Activated CD8-positive, alpha-beta T cell treated with anti-CD3 and anti-CD28 coated beads, Interleukin-2, amount 10 ng/mL, durations not matched to agents 7 days and 5 days (primary cell): Measurements from ENCODE around the gene TMEM131. TPM values are rescaled to one million over a fixed set of nuclear protein-coding genes. Genes with fewer than 3 reads are reported as not detected.

Experiments
- ATAC-seq: fragments of 150-1000 bp; cut with Tn5 transposase; one replicate; pipeline ENCODE4 v1.10.0; 2021; ENCODE audit warnings: moderate library complexity
- CTCF ChIA-PET: fragments of 350-600 bp; sonication (Branson Sonifier 250); formaldehyde crosslinking; loops from one replicate; lab custom pipeline; 2021; ENCODE audit warnings: antibody characterized with exemption; lab: Charles Lee
- POLR2A ChIA-PET: fragments of 350-600 bp; sonication (Branson Sonifier 250); formaldehyde crosslinking; loops from one replicate; lab custom pipeline; 2021; ENCODE audit warnings: antibody characterized with exemption; lab: Charles Lee
- DNase-seq: peaks from one replicate; pipeline ENCODE4 v3.0.0-alpha.2; 2020
- H3K27ac Mint-ChIP-seq: one replicate; pipeline ENCODE4 v1.8.0; 2021; ENCODE audit warnings: mild to moderate bottlenecking, mixed read lengths
- H3K27me3 Mint-ChIP-seq: one replicate; pipeline ENCODE4 v1.8.0; 2021; ENCODE audit warnings: low read depth, mixed read lengths
- H3K36me3 Mint-ChIP-seq: one replicate; pipeline ENCODE4 v1.8.0; 2021; ENCODE audit warnings: low read depth, mixed read lengths
- H3K4me1 Mint-ChIP-seq: one replicate; pipeline ENCODE4 v1.8.0; 2021; ENCODE audit warnings: low read depth, mixed read lengths
- H3K4me3 Mint-ChIP-seq: one replicate; pipeline ENCODE4 v1.8.0; 2021; ENCODE audit warnings: mild to moderate bottlenecking, mixed read lengths
- H3K9me3 Mint-ChIP-seq: one replicate; pipeline ENCODE4 v1.8.0; 2022; ENCODE audit warnings: mixed read lengths; ENCODE audit not compliant: insufficient read depth
- total RNA-seq, 2 experiments: library from RNA; stranded (reverse); gene quantifications; one replicate each; pipeline ENCODE4 v1.2.3, GENCODE V29; 2021

Gene TMEM131
- total RNA-seq, 2 experiments from 2014 or later, result 35.9 to 40.7 TPM

- Mint-ChIP-seq H3K4me3 (peak overlapping the region; percentile 93), H3K27ac (peak overlapping the region; percentile 98), H3K4me1 (peaks cover 85% of the 10 kb centered on the region), H3K9me3 (no peaks in the 10 kb centered on the region), H3K27me3 (no peaks in the 10 kb centered on the region), H3K36me3 (peaks cover 85% of the 10 kb centered on the region)
- no peak for DNase-seq
- ChIA-PET CTCF (interaction anchor here (0.9 to 15.9 kb wide), 6 partner anchors 10 to 74 kb away, joined by 3 to 265 read pairs (median 12); partner anchors contain the start of genes ACTR1B and COX5B), POLR2A (interaction anchor here (1.2 to 2.7 kb wide), 6 partner anchors 10 to 74 kb away, joined by 3 to 19 read pairs (median 4); partner anchors contain the start of gene COX5B)
- no peak for ATAC-seq
Measured at GRCh38 chr2:97719362-97720155, 276.2 kb downstream of the TMEM131 start.

DNA sequence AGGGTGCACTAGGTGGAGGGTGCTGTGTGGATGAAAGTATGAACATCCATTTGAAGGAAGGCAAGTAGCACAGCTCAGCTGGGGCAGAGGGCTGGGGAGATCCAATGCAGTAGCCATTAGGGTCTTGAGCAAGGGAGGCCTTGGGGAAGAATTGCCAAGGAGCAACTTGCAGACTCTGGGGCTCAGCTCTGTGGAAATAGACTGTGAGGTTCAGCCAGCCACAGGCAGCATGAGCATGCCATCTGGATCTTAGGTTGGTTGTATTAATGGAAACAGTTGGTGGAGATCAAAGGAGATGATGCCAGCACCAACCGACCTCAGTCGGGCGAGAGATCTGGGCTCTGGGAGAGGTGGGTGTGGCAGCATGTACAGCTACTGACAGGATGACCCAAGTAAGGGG, 276.8 kb downstream of the TMEM131 start:
- H3K27ac Mint-ChIP-seq, result peak overlapping the region; percentile 98

DNA sequence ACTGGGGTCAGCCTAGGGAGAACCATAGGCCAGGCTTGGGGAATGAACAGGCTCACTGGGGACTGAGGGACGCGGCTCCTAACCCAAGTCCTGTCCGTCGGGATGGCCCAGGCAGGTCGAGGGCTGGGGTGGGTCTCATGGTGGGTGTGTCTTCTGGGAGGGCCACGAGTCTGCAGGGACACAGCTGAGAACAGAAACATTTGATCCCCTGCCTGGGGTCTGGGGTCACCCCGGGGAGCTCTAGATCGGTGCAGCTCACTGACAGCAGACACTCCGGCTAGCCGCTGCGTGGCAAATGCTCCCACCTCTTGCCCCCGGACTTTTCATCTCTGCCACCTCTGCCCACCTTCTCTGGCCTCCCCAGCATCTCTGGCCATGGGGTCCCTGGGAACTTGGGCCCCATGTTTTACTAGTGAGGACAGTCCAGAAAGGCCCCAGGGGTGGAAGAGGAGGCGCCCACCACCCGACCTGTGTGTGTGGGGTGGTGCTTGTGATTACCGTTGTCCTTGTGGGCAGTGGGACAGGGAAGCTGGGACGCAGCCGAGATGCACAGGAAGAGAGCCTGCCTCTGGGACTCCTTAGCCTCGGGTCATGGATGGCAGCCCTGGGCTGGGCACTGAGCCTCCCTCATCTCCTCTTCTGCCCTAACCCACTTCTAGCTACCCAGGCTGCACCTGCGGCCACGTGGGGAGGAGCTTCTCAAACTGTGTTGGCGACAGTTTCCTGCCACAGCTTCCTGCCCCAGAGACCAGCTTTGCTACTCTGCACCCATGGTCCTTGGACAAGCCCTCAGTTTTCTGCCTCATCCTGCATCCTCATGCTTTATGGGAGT, 277.5 kb downstream of the TMEM131 start:
- peaks cover 84% of the 10 kb centered on the region for H3K36me3 Mint-ChIP-seq
- no peaks in the 10 kb centered on the region for H3K27me3 Mint-ChIP-seq
- ChIA-PET POLR2A (interaction anchor here (0.6 to 2.7 kb wide), 14 partner anchors 8 to 1191 kb away, joined by 3 to 19 read pairs (median 3); partner anchors contain the start of genes ACTR1B and COX5B), CTCF (interaction anchor here (0.9 to 15.9 kb wide), 7 partner anchors 9 to 73 kb away, joined by 3 to 265 read pairs (median 13); partner anchors contain the start of genes ACTR1B and COX5B)
- no peaks in the 10 kb centered on the region for H3K9me3 Mint-ChIP-seq
- DNase-seq, result peak; percentile 90
- peaks cover 78% of the 10 kb centered on the region for H3K4me1 Mint-ChIP-seq
- peak overlapping the region; percentile 98 for H3K27ac Mint-ChIP-seq
- ATAC-seq, result peak; percentile 77
- peak overlapping the region; percentile 93 for H3K4me3 Mint-ChIP-seq

More for the DNA sequence above, 276.8 kb downstream of the TMEM131 start:
- no peaks in the 10 kb centered on the region for H3K27me3 Mint-ChIP-seq
- H3K4me1 Mint-ChIP-seq, result peaks cover 80% of the 10 kb centered on the region
- ATAC-seq (peak; percentile 29), DNase-seq (peak; percentile 47)
- POLR2A ChIA-PET, result interaction anchor here (0.6 to 2.7 kb wide), 11 partner anchors 8 to 1192 kb away, joined by 3 to 19 read pairs (median 3); partner anchors contain the start of genes ACTR1B and COX5B
- H3K4me3 Mint-ChIP-seq, result peak overlapping the region; percentile 93
- H3K36me3 Mint-ChIP-seq, result peaks cover 85% of the 10 kb centered on the region
- no peaks in the 10 kb centered on the region for H3K9me3 Mint-ChIP-seq
- CTCF ChIA-PET, result interaction anchor here (0.9 to 15.9 kb wide), 7 partner anchors 9 to 74 kb away, joined by 3 to 265 read pairs (median 13); partner anchors contain the start of genes ACTR1B and COX5B

- Mint-ChIP-seq H3K27ac (peak overlapping the region; percentile 98), H3K36me3 (peaks cover 78% of the 10 kb centered on the region), H3K4me1 (peaks cover 76% of the 10 kb centered on the region), H3K4me3 (peak overlapping the region; percentile 93), H3K27me3 (no peaks in the 10 kb centered on the region), H3K9me3 (no peaks in the 10 kb centered on the region)
- ChIA-PET POLR2A (interaction anchor here (0.7 to 2.7 kb wide), 7 partner anchors 9 to 57 kb away, joined by 3 to 19 read pairs (median 3); no protein-coding TSS in a partner anchor), CTCF (interaction anchor here (1.3 to 15.9 kb wide), 6 partner anchors 9 to 53 kb away, joined by 5 to 265 read pairs (median 14); partner anchors contain the start of gene ACTR1B)
- no peak for DNase-seq
- no peak for ATAC-seq
Measured at GRCh38 chr2:97717613-97717995, 278.1 kb downstream of the TMEM131 start.

- DNase-seq, result peak; percentile 37
- Mint-ChIP-seq H3K27me3 (no peaks in the 10 kb centered on the region), H3K36me3 (peaks cover 73% of the 10 kb centered on the region), H3K4me3 (peak overlapping the region; percentile 93), H3K4me1 (peaks cover 76% of the 10 kb centered on the region), H3K27ac (peak overlapping the region; percentile 98), H3K9me3 (no peaks in the 10 kb centered on the region)
- POLR2A ChIA-PET, result interaction anchor here (1.1 to 2.7 kb wide), 4 partner anchors 8 to 55 kb away, joined by 3 to 19 read pairs (median 8); no protein-coding TSS in a partner anchor
- CTCF ChIA-PET, result interaction anchor here (1.8 to 15.9 kb wide), 5 partner anchors 8 to 52 kb away, joined by 11 to 265 read pairs (median 14); partner anchors contain the start of gene ACTR1B
- ATAC-seq, result no peak
Measured at GRCh38 chr2:97716695-97717612, 278.8 kb downstream of the TMEM131 start.

GRCh38 chr2:97715951-97716694, 279.6 kb downstream of the TMEM131 start:
- no peaks in the 10 kb centered on the region for H3K27me3 Mint-ChIP-seq
- peak overlapping the region; percentile 93 for H3K4me3 Mint-ChIP-seq
- DNase-seq (no peak), ATAC-seq (no peak)
- H3K9me3 Mint-ChIP-seq, result no peaks in the 10 kb centered on the region
- H3K36me3 Mint-ChIP-seq, result peaks cover 71% of the 10 kb centered on the region
- peak overlapping the region; percentile 98 for H3K27ac Mint-ChIP-seq
- ChIA-PET POLR2A (interaction anchor here (0.6 to 1.4 kb wide), 2 partner anchors 54 to 1786 kb away, joined by 3 read pairs; no protein-coding TSS in a partner anchor), CTCF (interaction anchor here (9.0 to 15.9 kb wide), 2 partner anchors 18 to 28 kb away, joined by 130 to 265 read pairs; no protein-coding TSS in a partner anchor)
- peaks cover 82% of the 10 kb centered on the region for H3K4me1 Mint-ChIP-seq

GRCh38 chr2:97714950-97715652, 280.6 kb downstream of the TMEM131 start:
- ATAC-seq, result no peak
- Mint-ChIP-seq H3K27me3 (no peaks in the 10 kb centered on the region), H3K9me3 (no peaks in the 10 kb centered on the region), H3K36me3 (peaks cover 63% of the 10 kb centered on the region), H3K27ac (peak overlapping the region; percentile 98), H3K4me3 (peak overlapping the region; percentile 93), H3K4me1 (peaks cover 82% of the 10 kb centered on the region)
- POLR2A ChIA-PET, result interaction anchor here (0.5 to 3.4 kb wide), 8 partner anchors 9 to 69 kb away, joined by 3 to 14 read pairs (median 4); partner anchors contain the start of gene COX5B
- DNase-seq, result no peak
- CTCF ChIA-PET, result interaction anchor here (1.1 to 15.9 kb wide), 8 partner anchors 16 to 749 kb away, joined by 3 to 265 read pairs (median 4); no protein-coding TSS in a partner anchor

DNA sequence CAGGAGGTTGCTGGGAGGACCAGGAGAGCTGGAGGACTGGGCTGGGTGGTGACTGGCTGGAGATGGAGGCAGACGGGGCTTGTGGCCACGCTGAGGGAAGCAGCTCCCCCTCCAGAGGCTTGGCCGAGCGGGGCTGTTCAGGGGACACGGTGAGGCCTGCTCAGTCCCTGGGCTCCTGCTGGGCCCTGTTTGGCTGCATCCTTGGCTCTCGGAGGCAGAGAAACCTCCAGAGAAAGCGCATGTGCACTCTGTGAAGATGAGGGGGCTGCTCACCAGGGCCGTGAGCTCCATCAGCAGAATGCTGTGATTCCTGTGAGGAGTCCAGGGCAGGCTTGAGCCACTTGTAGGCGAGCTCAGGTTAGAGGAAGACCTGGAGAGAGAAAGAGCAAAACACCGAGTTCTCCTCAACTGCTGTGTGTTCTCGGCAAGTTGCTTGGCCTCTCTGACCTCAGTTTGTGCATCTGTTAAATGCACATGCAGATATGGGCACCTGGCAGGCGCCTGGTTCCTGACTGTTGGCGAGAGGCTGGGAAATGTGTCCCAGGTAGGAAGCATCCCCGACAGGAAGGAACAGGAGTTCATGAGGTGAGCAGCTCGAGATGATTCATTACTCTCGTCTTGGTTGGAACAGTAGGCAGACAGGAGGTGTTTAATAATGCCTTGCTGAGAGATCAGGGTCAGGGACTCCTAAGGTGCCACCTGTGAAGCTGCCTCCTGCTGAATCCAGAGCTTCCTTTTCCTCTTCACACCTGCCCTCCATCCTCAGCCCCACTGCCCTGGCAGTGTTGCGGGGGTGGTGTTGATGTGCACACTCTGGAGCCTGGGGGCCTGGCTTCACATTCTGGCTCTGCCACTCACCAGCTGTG, 281.4 kb downstream of the TMEM131 start:
- Mint-ChIP-seq H3K36me3 (peaks cover 58% of the 10 kb centered on the region), H3K27me3 (no peaks in the 10 kb centered on the region), H3K4me3 (peak overlapping the region; percentile 93), H3K4me1 (peaks cover 81% of the 10 kb centered on the region), H3K27ac (peak overlapping the region; percentile 98), H3K9me3 (no peaks in the 10 kb centered on the region)
- DNase-seq (no peak), ATAC-seq (peak; percentile 5)
- CTCF ChIA-PET, result interaction anchor here (1.0 to 15.9 kb wide), 11 partner anchors 15 to 750 kb away, joined by 3 to 265 read pairs (median 3); no protein-coding TSS in a partner anchor
- POLR2A ChIA-PET, result interaction anchor here (0.7 to 3.4 kb wide), 15 partner anchors 8 to 124 kb away, joined by 3 to 14 read pairs (median 4); partner anchors contain the start of gene COX5B
